Thyroid gland (tissue), 4 donors: ENCODE results near the gene APLP2. TPM values are rescaled to one million over a fixed set of nuclear protein-coding genes. Genes with fewer than 3 reads are reported as not detected.

Source experiments
- DNase-seq, 2 donors: peaks; one replicate each; pipeline ENCODE4 v3.0.0-alpha.2; 2019
- H3K27ac ChIP-seq, 3 donors: fragments of 200-600 bp; sonication (generic); 1 replicate in 2 of 3; 2 replicates in 1 of 3; pipeline ENCODE4 v1.5.1; 2016 to 2019; ENCODE audit warnings: mild to moderate bottlenecking in 1 of 3, moderate library complexity in 1 of 3
- H3K27me3 ChIP-seq: fragments of 200-600 bp; sonication (generic); one replicate; pipeline ENCODE4 v1.5.1; 2019
- H3K36me3 ChIP-seq, 2 donors: fragments of 200-600 bp; sonication (generic); one replicate each; pipeline ENCODE4 v1.5.1; 2016 to 2019
- H3K4me1 ChIP-seq, 2 donors: fragments of 200-600 bp; sonication (generic); one replicate each; pipeline ENCODE4 v1.5.1; 2017 to 2019
- H3K4me3 ChIP-seq, 3 donors: fragments of 200-600 bp; sonication (generic); replicated peaks in 1 of 3; 1 replicate in 2 of 3; 2 replicates in 1 of 3; pipeline ENCODE4 v1.5.1; 2016; ENCODE audit warnings: mild to moderate bottlenecking in 1 of 3
- H3K9me3 ChIP-seq: fragments of 200-600 bp; sonication (generic); one replicate; pipeline ENCODE4 v1.5.1; 2017
- CTCF ChIP-seq, 6 experiments: fragments of 200-600 bp in 3 of 6; fragments of 450-650 bp in 3 of 6; sonication (generic) in 3 of 6; IDR thresholded peaks; one replicate each; pipeline ENCODE4 v1.5.1; 2016 to 2019; ENCODE audit warnings: antibody characterized with exemption in 6 of 6, mild to moderate bottlenecking in 2 of 6, inconsistent platforms in 1 of 6, moderate library complexity in 1 of 6
- POLR2A ChIP-seq, 2 donors: fragments of 450-650 bp; IDR thresholded peaks; one replicate each; pipeline ENCODE4 v1.6.1; 2017; ENCODE audit warnings: antibody characterized with exemption in 2 of 2, mild to moderate bottlenecking in 2 of 2, moderate library complexity in 1 of 2
- WGBS, 2 donors: methylation state at CpG; one replicate each; pipeline ENCODE4 v1.1.5; 2017; 5-methylcytosine and 5-hydroxymethylcytosine counted together
- intact Hi-C: fragments of 100-400 bp; cut with DNase I; formaldehyde crosslinking; loops from one replicate; pipeline ENCODE4 v1.15.1; 2023
- total RNA-seq, 4 donors: library from RNA; depleted of rRNA; stranded (reverse); fragments of >200 nt; gene quantifications; one replicate each; pipeline ENCODE4 v1.2.3, GENCODE V29; 2016

Gene APLP2
- total RNA-seq, 4 donors from 2014 or later = 782 to 1,078 (median 902) TPM

GRCh38 chr11:130151196-130151595, 81.5 kb downstream of the APLP2 start:
- Histone ChIP-seq H3K9me3 (no peaks in the 10 kb centered on the region), H3K4me1 (peaks cover 6 to 7% of the 10 kb centered on the region in 2 donors), H3K27ac (no peak overlapping the region), H3K27me3 (no peaks in the 10 kb centered on the region), H3K4me3 (no peak overlapping the region), H3K36me3 (no peaks in the 10 kb centered on the region)
- WGBS, 2 donors = 76 to 95% methylated on average over 1 of the region's 1 CpG
- no peak for TF ChIP-seq POLR2A (IDR thresholded peaks at IDR 0.05)
- no peak for TF ChIP-seq CTCF (IDR thresholded peaks at IDR 0.05)
- no peak for DNase-seq
- intact Hi-C loops = no loop called here

GRCh38 chr11:130156108-130157022, 86.7 kb downstream of the APLP2 start:
- 91 to 92% methylated on average over 11 of the region's 11 CpGs for WGBS, 2 donors
- no peaks in the 10 kb centered on the region for H3K27me3 ChIP-seq
- H3K9me3 ChIP-seq = no peaks in the 10 kb centered on the region
- no peak overlapping the region for H3K27ac ChIP-seq
- peaks cover 12 to 18% of the 10 kb centered on the region in 2 donors for H3K4me1 ChIP-seq
- no peak overlapping the region for H3K4me3 ChIP-seq
- no peak for TF ChIP-seq POLR2A (IDR thresholded peaks at IDR 0.05)
- TF ChIP-seq CTCF (IDR thresholded peaks at IDR 0.05) = no peak
- intact Hi-C loops = no loop called here
- DNase-seq = no peak
- no peaks in the 10 kb centered on the region for H3K36me3 ChIP-seq

- intact Hi-C loops = no loop called here
- no peaks in the 10 kb centered on the region for H3K36me3 ChIP-seq
- no peak for DNase-seq
- TF ChIP-seq POLR2A (IDR thresholded peaks at IDR 0.05) (no peak), CTCF (IDR thresholded peaks at IDR 0.05) (no peak)
- H3K4me1 ChIP-seq = peaks cover 15 to 25% of the 10 kb centered on the region in 2 donors
- no peak overlapping the region for H3K27ac ChIP-seq
- H3K9me3 ChIP-seq = no peaks in the 10 kb centered on the region
- H3K4me3 ChIP-seq = no peak overlapping the region
- 92 to 97% methylated on average over 8 of the region's 8 CpGs for WGBS, 2 donors
- no peaks in the 10 kb centered on the region for H3K27me3 ChIP-seq
Measured at GRCh38 chr11:130157101-130157500, 87.4 kb downstream of the APLP2 start.

- intact Hi-C loops = no loop called here
- WGBS, 2 donors = 83 to 87% methylated on average over 3 of the region's 3 CpGs
- Histone ChIP-seq H3K4me1 (peaks cover 15 to 25% of the 10 kb centered on the region in 2 donors), H3K27me3 (no peaks in the 10 kb centered on the region), H3K4me3 (no peak overlapping the region), H3K9me3 (no peaks in the 10 kb centered on the region), H3K27ac (no peak overlapping the region), H3K36me3 (no peaks in the 10 kb centered on the region)
- no peak for DNase-seq
- TF ChIP-seq POLR2A (IDR thresholded peaks at IDR 0.05) (no peak), CTCF (IDR thresholded peaks at IDR 0.05) (no peak)
Measured at GRCh38 chr11:130157840-130158239, 88.1 kb downstream of the APLP2 start.

GRCh38 chr11:130159139-130159538, 89.4 kb downstream of the APLP2 start:
- TF ChIP-seq CTCF (IDR thresholded peaks at IDR 0.05) (no peak), POLR2A (IDR thresholded peaks at IDR 0.05) (no peak)
- no peak for DNase-seq
- Histone ChIP-seq H3K27ac (peak overlapping the region in 1 of 3 donors; percentile 82), H3K4me1 (peaks cover 15 to 38% of the 10 kb centered on the region in 2 donors), H3K27me3 (no peaks in the 10 kb centered on the region), H3K4me3 (peak overlapping the region in 1 of 3 donors; percentile 48), H3K9me3 (no peaks in the 10 kb centered on the region), H3K36me3 (no peaks in the 10 kb centered on the region)
- intact Hi-C loops = no loop called here
- 76 to 77% methylated on average over 14 of the region's 14 CpGs for WGBS, 2 donors
